Measurements from ENCODE around the gene SMPX. TPM values are rescaled to one million over a fixed set of nuclear protein-coding genes. Genes with fewer than 3 reads are reported as not detected.

SMPX gene
- total and polyA plus RNA-seq, 2 of the 4 experiments (the other 2 are of a cell fraction), result not detected

GRCh38 chrX:21659320-21659719 is 98.6 kb downstream of the SMPX start:
- no peak overlapping the region for H3K4me3 ChIP-seq (ENCODE audit: insufficient read depth, low read depth, low read length)
- H3K9me3 ChIP-seq (ENCODE audit: control insufficient read depth, insufficient read depth, low read length), result peaks cover 11% of the 10 kb centered on the region; the same call in 1 of the 2 replicates
- no peak overlapping the region for H2BK120ac ChIP-seq (ENCODE audit: low read depth, low read length)
- H3K4ac ChIP-seq (ENCODE audit: low read depth, low read length), result no peak overlapping the region
- H3K4me2 ChIP-seq (ENCODE audit: low read depth, low read length), result no peak overlapping the region
- H4K5ac ChIP-seq (ENCODE audit: low read depth, low read length), result no peak overlapping the region
- H3K79me1 ChIP-seq (ENCODE audit: low read depth in 1 of 2, low read length in 2 of 2), result no peaks in the 10 kb centered on the region
- H4K20me1 ChIP-seq (ENCODE audit: insufficient read depth, low read length), result no peaks in the 10 kb centered on the region
- no peak overlapping the region for H3K27ac ChIP-seq (ENCODE audit: insufficient read depth, low read length)
- no peak overlapping the region for H2BK20ac ChIP-seq (ENCODE audit: low read depth, low read length)
- POLR2A ChIA-PET (ENCODE audit: unreplicated experiment), result no interaction called here
- WGBS, 2 experiments (ENCODE audit: extremely low coverage in 2 of 2, insufficient read length in 1 of 2), result no CpG with 5 or more reads among the region's 3 CpGs
- no peak overlapping the region for H4K91ac ChIP-seq (ENCODE audit: insufficient read depth, low read depth, low read length)
- ATAC-seq (ENCODE audit: low read depth) (no peak), DNase-seq (no peak)
- no TSS peak for BruUV-seq (replicated peaks)
- CTCF ChIA-PET, result no interaction called here
- H2AK5ac ChIP-seq (ENCODE audit: low read depth, low read length), result no peak overlapping the region
- H3K4me1 ChIP-seq (ENCODE audit: control insufficient read depth, insufficient read depth, low read length), result no peaks in the 10 kb centered on the region
- no peak overlapping the region for H3K23ac ChIP-seq (ENCODE audit: low read depth, low read length)
- H2AK9ac ChIP-seq (replicated peaks; ENCODE audit: low read depth, low read length, poor library complexity), result no peak overlapping the region
- H3K56ac ChIP-seq (ENCODE audit: extremely low read depth, insufficient read depth, low read length), result no peak overlapping the region
- intact Hi-C loops (cut with micrococcal nuclease), result no loop called here
- no peaks in the 10 kb centered on the region for H3K36me3 ChIP-seq (ENCODE audit: control insufficient read depth, insufficient read depth, low read length)
- no peak overlapping the region for H3K14ac ChIP-seq (replicated peaks; ENCODE audit: low read depth, low read length)
- no peak overlapping the region for H3K18ac ChIP-seq (ENCODE audit: low read depth, low read length)
- no peak overlapping the region for H2AFZ ChIP-seq (replicated peaks; ENCODE audit: low read length, poor library complexity)
- no peak overlapping the region for H4K8ac ChIP-seq (ENCODE audit: low read depth in 2 of 2, low read length in 2 of 2)
- no peak overlapping the region for H2BK15ac ChIP-seq (ENCODE audit: low read depth, low read length)
- dilution Hi-C loops (cut with HindIII; ENCODE audit: low sequenced_read_pairs, unreplicated experiment), result no loop called here
- no peak overlapping the region for H2BK5ac ChIP-seq (ENCODE audit: low read depth, low read length, poor library complexity, severe bottlenecking)
- in situ Hi-C loops (cut with MboI; ENCODE audit: low sequenced_read_pairs), result no loop called here
- H3K9ac ChIP-seq (ENCODE audit: low read depth, low read length), result no peak overlapping the region
- no peaks in the 10 kb centered on the region for H3K9me1 ChIP-seq (ENCODE audit: insufficient read depth, low read length)
- TF ChIP-seq USF2 (IDR thresholded peaks at IDR 0.05; ENCODE audit: low read depth, low read length) (no peak), CTCF (conservative IDR thresholded peaks at IDR 0.05; ENCODE audit: low read depth, low read length) (no peak), MXI1 (IDR thresholded peaks at IDR 0.05; ENCODE audit: borderline replicate concordance, low read depth, low read length) (no peak), CHD1 (IDR thresholded peaks at IDR 0.05; ENCODE audit: low read depth, low read length) (no peak), MAZ (IDR thresholded peaks at IDR 0.05; ENCODE audit: borderline replicate concordance, low read depth, low read length) (no peak), BHLHE40 (IDR thresholded peaks at IDR 0.05; ENCODE audit: low read depth, low read length) (no peak), RFX5 (IDR thresholded peaks at IDR 0.05; ENCODE audit: low read depth, low read length) (no peak), RAD21 (IDR thresholded peaks at IDR 0.05; ENCODE audit: low read length) (no peak), MAFK (IDR thresholded peaks at IDR 0.05; ENCODE audit: low read depth, low read length) (no peak), NFE2L2 (IDR thresholded peaks at IDR 0.05; ENCODE audit: low read depth, low read length) (no peak), ELK1 (IDR thresholded peaks at IDR 0.05; ENCODE audit: borderline replicate concordance, low read depth, low read length) (no peak), RCOR1 (IDR thresholded peaks at IDR 0.05; ENCODE audit: insufficient replicate concordance, low read length) (no peak), SMC3 (IDR thresholded peaks at IDR 0.05; ENCODE audit: low read depth, low read length) (no peak), CEBPB (IDR thresholded peaks at IDR 0.05; ENCODE audit: low read depth, low read length) (no peak), POLR2A (IDR thresholded peaks at IDR 0.05; ENCODE audit: low read depth, low read length) (no peak), FOS (IDR thresholded peaks at IDR 0.05; ENCODE audit: low read depth, low read length) (no peak)
- H3K27me3 ChIP-seq (ENCODE audit: control insufficient read depth, insufficient read depth, low read length), result no peaks in the 10 kb centered on the region; the same call in 1 of the 2 replicates
